GM23248 (cell line): Measurements from ENCODE around the gene GARIN3. TPM values are rescaled to one million over a fixed set of nuclear protein-coding genes. Genes with fewer than 3 reads are reported as not detected.

Experiments used
- DNase-seq: peaks from one replicate; pipeline ENCODE4 v3.0.0-alpha.2; 2015
- H2AFZ ChIP-seq: fragments of 200-600 bp; sonication (generic); 2 replicates; pipeline ENCODE4 v1.6.1; 2016; ENCODE audit warnings: antibody characterized with exemption
- H3F3A ChIP-seq: fragments of 200-600 bp; sonication (generic); 2 replicates; pipeline ENCODE4 v1.6.1; 2016; ENCODE audit warnings: mild to moderate bottlenecking, antibody characterized with exemption, mixed run types; ENCODE audit not compliant: insufficient read depth
- H3K27ac ChIP-seq: fragments of 200-600 bp; sonication (generic); 2 replicates; pipeline ENCODE4 v1.5.1; 2016; ENCODE audit warnings: mild to moderate bottlenecking
- H3K27me3 ChIP-seq: fragments of 200-600 bp; sonication (generic); replicated peaks from 2 replicates; pipeline ENCODE4 v1.6.1; 2016; ENCODE audit warnings: mild to moderate bottlenecking; ENCODE audit not compliant: insufficient read depth
- H3K36me3 ChIP-seq: fragments of 200-600 bp; sonication (generic); 2 replicates; pipeline ENCODE4 v1.6.1; 2016; ENCODE audit warnings: low read depth, mild to moderate bottlenecking
- H3K4me1 ChIP-seq: fragments of 200-600 bp; sonication (generic); 2 replicates; pipeline ENCODE4 v1.6.1; 2016; ENCODE audit warnings: mild to moderate bottlenecking; ENCODE audit not compliant: insufficient read depth
- H3K4me2 ChIP-seq: fragments of 200-600 bp; sonication (generic); one replicate; pipeline ENCODE4 v1.6.1; 2016; ENCODE audit warnings: mild to moderate bottlenecking; ENCODE audit not compliant: unreplicated experiment
- H3K4me3 ChIP-seq: fragments of 200-600 bp; sonication (generic); 2 replicates; pipeline ENCODE4 v1.5.1; 2016; ENCODE audit warnings: mild to moderate bottlenecking
- H3K79me2 ChIP-seq: fragments of 200-600 bp; sonication (generic); 2 replicates; pipeline ENCODE4 v1.6.1; 2016; ENCODE audit warnings: mild to moderate bottlenecking; ENCODE audit not compliant: insufficient read depth
- H3K9ac ChIP-seq: fragments of 200-600 bp; sonication (generic); 2 replicates; pipeline ENCODE4 v1.6.1; 2016; ENCODE audit warnings: mild to moderate bottlenecking
- H3K9me2 ChIP-seq: fragments of 200-600 bp; sonication (generic); 2 replicates; pipeline ENCODE4 v1.6.1; 2016; ENCODE audit warnings: mixed run types, mild to moderate bottlenecking, moderate library complexity; ENCODE audit not compliant: insufficient read depth
- H3K9me3 ChIP-seq: fragments of 200-600 bp; sonication (generic); one replicate; pipeline ENCODE4 v1.6.1; 2017; ENCODE audit warnings: low read depth
- H4K20me1 ChIP-seq: fragments of 200-600 bp; sonication (generic); 2 replicates; pipeline ENCODE4 v1.6.0; 2016; ENCODE audit not compliant: insufficient read depth
- EZH2 ChIP-seq: fragments of 200-600 bp; sonication (generic); IDR thresholded peaks from 2 replicates; pipeline ENCODE4 v1.6.1; 2018; ENCODE audit warnings: antibody characterized with exemption, mild to moderate bottlenecking; ENCODE audit not compliant: insufficient read depth, poor library complexity, severe bottlenecking
- EZH2phosphoT487 ChIP-seq: fragments of 200-600 bp; sonication (generic); IDR thresholded peaks from 2 replicates; pipeline ENCODE4 v1.6.1; 2018; ENCODE audit warnings: antibody characterized with exemption, moderate library complexity, mild to moderate bottlenecking, low read depth; ENCODE audit not compliant: insufficient read depth
- WGBS, 2 experiments: methylation state at CpG; one replicate each; pipeline ENCODE4 v1.1.6; 2015 to 2017; ENCODE audit warnings: low lambda C conversion rate in 2 of 2, low coverage in 1 of 2; ENCODE audit errors: missing lambda C conversion rate in 2 of 2; 5-methylcytosine and 5-hydroxymethylcytosine counted together
- in situ Hi-C: fragments of 300-500 bp; cut with MboI; formaldehyde crosslinking; loops from 2 replicates; pipeline ENCODE4 v1.15.0; 2020
- polyA plus RNA-seq: library from polyadenylated mRNA; unstranded; fragments of >200 nt; fragmentation: Nextera tagmentation; extraction: Ambion mirVana; gene quantifications from 2 replicates; pipeline ENCODE4 v1.2.1, GENCODE V29; 2016
- total RNA-seq: library from RNA; depleted of rRNA; stranded (reverse); fragments of >200 nt; shearing (Covaris generic); gene quantifications from 2 replicates; pipeline ENCODE4 v1.2.3, GENCODE V29; 2014

Gene GARIN3
- total and polyA plus RNA-seq, 2 experiments from 2014 or later: not detected

DNA sequence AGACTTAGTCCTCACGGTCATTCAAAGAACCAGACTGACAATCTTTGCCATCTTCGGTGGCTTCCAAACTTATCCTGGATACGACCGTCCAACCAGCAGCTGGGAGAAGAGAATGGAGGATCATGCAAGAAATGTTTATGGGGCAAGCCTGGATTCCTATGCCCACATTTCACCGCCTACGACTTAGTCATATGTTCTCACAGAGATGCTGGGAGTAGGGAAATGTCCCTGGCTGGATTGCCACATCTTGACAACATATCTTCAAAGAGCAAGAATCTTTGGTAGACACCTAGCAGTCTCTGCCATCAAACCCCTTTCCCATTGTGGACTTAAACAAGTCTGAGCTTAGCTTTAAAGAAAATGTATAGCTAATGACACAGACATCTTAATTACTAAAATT is 28.4 kb downstream of the GARIN3 start:
- Histone ChIP-seq H3K9me2 (no peaks in the 10 kb centered on the region), H3K4me3 (no peak overlapping the region), H3F3A (0 out of 2 replicates have a peak, but pooled peaks cover 8% of the 10 kb centered on the region), H4K20me1 (no peaks in the 10 kb centered on the region), H3K9ac (no peak overlapping the region), H3K36me3 (peaks cover 11% of the 10 kb centered on the region; the same call in 1 of the 2 replicates), H3K27ac (no peak overlapping the region), H3K4me2 (no peak overlapping the region), H3K79me2 (peaks cover 55% of the 10 kb centered on the region), H3K4me1 (peaks cover 6% of the 10 kb centered on the region; the same call in 1 of the 2 replicates), H3K27me3 (no peaks in the 10 kb centered on the region), H3K9me3 (no peaks in the 10 kb centered on the region), H2AFZ (no peak overlapping the region)
- WGBS, 2 experiments: 98% methylated on average over 6 of the region's 6 CpGs
- TF ChIP-seq EZH2phosphoT487: no peak
- no peak for TF ChIP-seq EZH2
- peak; percentile 44 for DNase-seq
- in situ Hi-C loops: no loop called here

DNA sequence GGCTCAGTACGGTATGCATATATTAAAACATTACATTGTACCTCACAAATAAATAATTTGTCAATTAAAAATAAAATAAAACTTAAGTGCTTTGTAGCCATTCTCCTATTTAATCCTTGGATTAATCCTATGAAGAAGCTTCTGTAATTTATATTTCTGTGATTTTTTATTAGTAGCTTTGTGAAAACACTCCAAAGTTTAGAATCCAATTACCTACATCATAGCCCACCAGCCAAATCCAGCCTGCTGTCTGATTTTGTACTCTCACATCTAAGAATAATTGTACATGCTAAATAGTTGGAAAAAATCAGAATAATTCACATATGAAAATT is 33.8 kb downstream of the GARIN3 start:
- no peak overlapping the region for H3K27ac ChIP-seq
- DNase-seq: no peak
- 14 to 15% methylated on average over 1 of the region's 1 CpG for WGBS, 2 experiments
- no peaks in the 10 kb centered on the region for H3K4me1 ChIP-seq
- no peak overlapping the region for H3K4me2 ChIP-seq
- H3K36me3 ChIP-seq: no peaks in the 10 kb centered on the region
- TF ChIP-seq EZH2phosphoT487 (no peak), EZH2 (no peak)
- H2AFZ ChIP-seq: no peak overlapping the region
- H3K79me2 ChIP-seq: 0 out of 2 replicates have a peak, but pooled peaks cover 2% of the 10 kb centered on the region
- H3K9me3 ChIP-seq: no peaks in the 10 kb centered on the region
- H4K20me1 ChIP-seq: no peaks in the 10 kb centered on the region
- no peaks in the 10 kb centered on the region for H3K9me2 ChIP-seq
- in situ Hi-C loops: no loop called here
- H3F3A ChIP-seq: no peaks in the 10 kb centered on the region
- no peaks in the 10 kb centered on the region for H3K27me3 ChIP-seq
- H3K9ac ChIP-seq: no peak overlapping the region
- no peak overlapping the region for H3K4me3 ChIP-seq

DNA sequence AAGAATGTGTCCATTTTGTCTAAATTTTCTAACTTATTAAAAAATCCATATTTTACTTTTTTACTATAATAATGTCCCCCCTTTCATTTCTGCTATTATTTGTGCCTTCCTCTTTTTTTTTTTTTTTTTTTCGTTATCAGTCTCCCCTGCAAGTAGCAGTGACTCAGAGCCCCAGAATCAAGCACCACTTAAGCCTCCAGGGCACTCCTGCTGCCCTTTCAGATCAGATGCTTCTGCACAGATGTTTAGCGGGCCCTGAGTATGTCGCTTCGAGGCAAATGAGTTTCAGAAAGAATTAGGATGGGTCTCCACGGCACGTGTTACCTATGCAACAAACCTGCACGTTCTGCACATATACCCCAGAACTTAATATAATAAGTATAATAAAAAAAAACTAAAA is 35.1 kb downstream of the GARIN3 start:
- Histone ChIP-seq H3F3A (no peaks in the 10 kb centered on the region), H4K20me1 (no peaks in the 10 kb centered on the region), H3K4me1 (no peaks in the 10 kb centered on the region), H3K4me2 (no peak overlapping the region), H3K27ac (no peak overlapping the region), H3K9me2 (no peaks in the 10 kb centered on the region), H3K27me3 (no peaks in the 10 kb centered on the region), H3K79me2 (no peaks in the 10 kb centered on the region), H3K9me3 (no peaks in the 10 kb centered on the region), H2AFZ (no peak overlapping the region), H3K36me3 (no peaks in the 10 kb centered on the region), H3K9ac (no peak overlapping the region), H3K4me3 (no peak overlapping the region)
- TF ChIP-seq EZH2phosphoT487 (no peak), EZH2 (no peak)
- WGBS, 2 experiments: 77 to 80% methylated on average over 7 of the region's 7 CpGs
- in situ Hi-C loops: no loop called here
- no peak for DNase-seq

DNA sequence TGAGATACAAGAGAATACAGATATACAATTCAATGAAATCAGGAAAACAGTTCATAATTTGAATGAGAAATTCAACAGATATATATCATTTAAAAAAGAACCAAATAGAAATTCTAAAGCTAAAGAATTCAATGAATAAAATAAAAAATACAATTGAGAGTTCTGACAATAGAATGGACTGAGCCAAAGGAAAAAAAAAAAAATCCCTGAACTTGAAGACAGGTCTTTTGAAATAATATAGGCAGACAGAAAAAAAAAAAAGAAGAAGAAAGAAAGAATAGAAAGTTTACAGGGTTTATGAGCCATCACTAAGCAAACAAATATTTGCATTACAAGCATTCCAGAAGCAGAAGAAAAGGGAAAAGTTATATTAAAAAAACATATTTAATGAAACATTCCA is 44.4 kb downstream of the GARIN3 start:
- no peak overlapping the region for H3K4me3 ChIP-seq
- TF ChIP-seq EZH2phosphoT487 (no peak), EZH2 (no peak)
- in situ Hi-C loops: no loop called here
- no peaks in the 10 kb centered on the region for H3F3A ChIP-seq
- H3K4me2 ChIP-seq: no peak overlapping the region
- no peak overlapping the region for H2AFZ ChIP-seq
- H3K4me1 ChIP-seq: no peaks in the 10 kb centered on the region
- H3K36me3 ChIP-seq: no peaks in the 10 kb centered on the region
- H3K79me2 ChIP-seq: no peaks in the 10 kb centered on the region
- no peak for DNase-seq
- no peaks in the 10 kb centered on the region for H4K20me1 ChIP-seq
- no peak overlapping the region for H3K27ac ChIP-seq
- H3K9me2 ChIP-seq: no peaks in the 10 kb centered on the region
- no peaks in the 10 kb centered on the region for H3K9me3 ChIP-seq
- H3K9ac ChIP-seq: no peak overlapping the region
- H3K27me3 ChIP-seq: no peaks in the 10 kb centered on the region

DNA sequence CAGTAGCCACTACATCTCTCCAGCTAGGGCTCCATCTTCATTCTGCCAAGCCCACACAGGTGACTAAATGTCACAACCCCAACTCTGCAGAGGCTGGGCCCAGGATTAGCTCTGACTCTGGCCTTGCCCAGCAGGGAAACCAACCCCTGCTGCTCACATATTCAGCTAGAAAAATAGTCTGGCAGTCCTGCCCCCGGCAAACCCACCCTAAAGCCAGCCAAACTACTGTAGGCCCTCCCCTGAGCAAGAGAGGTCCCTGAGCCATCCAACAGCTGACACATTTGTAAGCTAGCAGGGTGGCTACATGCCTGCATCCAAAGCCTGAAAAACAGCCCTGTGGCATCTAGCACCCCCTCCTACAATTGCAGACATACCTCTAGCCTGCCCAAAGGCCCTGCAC is 46.0 kb downstream of the GARIN3 start:
- Histone ChIP-seq H3K27ac (no peak overlapping the region), H3F3A (no peaks in the 10 kb centered on the region), H3K4me1 (no peaks in the 10 kb centered on the region), H2AFZ (no peak overlapping the region), H3K4me3 (no peak overlapping the region), H4K20me1 (no peaks in the 10 kb centered on the region), H3K79me2 (no peaks in the 10 kb centered on the region), H3K9me3 (no peaks in the 10 kb centered on the region), H3K4me2 (no peak overlapping the region), H3K27me3 (no peaks in the 10 kb centered on the region), H3K36me3 (no peaks in the 10 kb centered on the region), H3K9me2 (no peaks in the 10 kb centered on the region), H3K9ac (no peak overlapping the region)
- WGBS, 2 experiments: 30 to 38% methylated on average over 1 of the region's 1 CpG
- TF ChIP-seq EZH2phosphoT487 (no peak), EZH2 (no peak)
- in situ Hi-C loops: no loop called here
- no peak for DNase-seq
